ENCODE results near the gene CHRNB4. TPM values are rescaled to one million over a fixed set of nuclear protein-coding genes. Genes with fewer than 3 reads are reported as not detected.

CHRNB4 gene
- total RNA-seq, 4 donors from 2014 or later, result not detected

DNA sequence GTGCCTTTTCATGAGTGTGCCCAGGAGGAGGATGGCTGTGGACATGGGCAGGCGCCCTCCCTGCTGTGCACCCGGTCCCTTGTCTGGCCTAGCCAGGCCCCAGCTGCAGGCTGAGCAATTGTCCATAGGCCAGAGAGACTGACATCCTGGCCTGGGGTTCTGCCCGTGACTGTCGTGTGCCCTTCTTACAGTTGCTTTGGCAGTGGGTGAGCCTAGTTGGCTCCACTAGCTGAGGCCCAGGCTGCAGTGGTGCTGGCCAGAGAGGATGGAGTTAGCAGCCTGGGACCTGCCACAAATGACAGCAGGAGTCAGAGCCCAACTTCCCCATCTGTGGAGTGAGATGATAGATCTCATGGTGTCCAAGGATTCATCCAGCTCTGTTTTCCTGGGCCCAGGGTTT lies 9.0 kb upstream of the CHRNB4 start:
- DNase-seq (ENCODE audit: low spot score in 2 of 2), result no peak
- Histone ChIP-seq H3K4me3 (no peak overlapping the region), H3K9me3 (no peaks in the 10 kb centered on the region), H3K27ac (no peak overlapping the region), H3K27me3 (no peaks in the 10 kb centered on the region), H3K4me1 (no peaks in the 10 kb centered on the region), H3K36me3 (no peaks in the 10 kb centered on the region)
- 75 to 76% methylated on average over 4 of the region's 4 CpGs for WGBS, 2 donors
- TF ChIP-seq POLR2A (IDR thresholded peaks at IDR 0.05) (no peak), EP300 (IDR thresholded peaks at IDR 0.05) (no peak)
- TF ChIP-seq, protein P1, sequence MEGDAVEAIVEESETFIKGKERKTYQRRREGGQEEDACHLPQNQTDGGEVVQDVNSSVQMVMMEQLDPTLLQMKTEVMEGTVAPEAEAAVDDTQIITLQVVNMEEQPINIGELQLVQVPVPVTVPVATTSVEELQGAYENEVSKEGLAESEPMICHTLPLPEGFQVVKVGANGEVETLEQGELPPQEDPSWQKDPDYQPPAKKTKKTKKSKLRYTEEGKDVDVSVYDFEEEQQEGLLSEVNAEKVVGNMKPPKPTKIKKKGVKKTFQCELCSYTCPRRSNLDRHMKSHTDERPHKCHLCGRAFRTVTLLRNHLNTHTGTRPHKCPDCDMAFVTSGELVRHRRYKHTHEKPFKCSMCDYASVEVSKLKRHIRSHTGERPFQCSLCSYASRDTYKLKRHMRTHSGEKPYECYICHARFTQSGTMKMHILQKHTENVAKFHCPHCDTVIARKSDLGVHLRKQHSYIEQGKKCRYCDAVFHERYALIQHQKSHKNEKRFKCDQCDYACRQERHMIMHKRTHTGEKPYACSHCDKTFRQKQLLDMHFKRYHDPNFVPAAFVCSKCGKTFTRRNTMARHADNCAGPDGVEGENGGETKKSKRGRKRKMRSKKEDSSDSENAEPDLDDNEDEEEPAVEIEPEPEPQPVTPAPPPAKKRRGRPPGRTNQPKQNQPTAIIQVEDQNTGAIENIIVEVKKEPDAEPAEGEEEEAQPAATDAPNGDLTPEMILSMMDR (IDR thresholded peaks at IDR 0.05), result no peak

DNA sequence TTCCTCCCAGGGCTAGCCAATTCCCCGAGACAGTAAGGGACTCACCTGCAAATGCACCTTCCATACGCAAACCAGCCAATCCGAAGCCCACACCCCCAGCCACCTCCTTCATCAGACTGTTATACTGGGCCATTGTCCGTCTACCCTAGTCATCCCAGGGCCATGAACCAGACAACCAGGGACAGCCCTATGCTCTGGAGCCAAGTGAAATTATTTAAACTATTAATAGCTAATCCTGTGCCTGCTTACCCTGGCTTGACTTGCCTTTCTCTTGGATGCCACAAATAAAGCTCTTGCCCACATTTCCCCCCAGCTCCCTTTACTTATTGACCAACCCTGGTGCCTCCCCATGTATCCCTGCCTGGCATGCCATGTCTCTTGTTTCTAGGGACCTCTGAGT lies 4.0 kb upstream of the CHRNB4 start:
- Histone ChIP-seq H3K4me3 (no peak overlapping the region), H3K9me3 (no peaks in the 10 kb centered on the region), H3K4me1 (peaks cover 0 to 13% (median 9%) of the 10 kb centered on the region in 4 donors), H3K27ac (no peak overlapping the region), H3K27me3 (peaks cover 0 to 18% of the 10 kb centered on the region in 2 donors), H3K36me3 (no peaks in the 10 kb centered on the region)
- WGBS, 2 donors, result 94 to 95% methylated on average over 4 of the region's 4 CpGs
- DNase-seq (ENCODE audit: low spot score in 2 of 2), result no peak
- TF ChIP-seq POLR2A (IDR thresholded peaks at IDR 0.05), result no peak
- TF ChIP-seq EP300 (IDR thresholded peaks at IDR 0.05), result no peak

DNA sequence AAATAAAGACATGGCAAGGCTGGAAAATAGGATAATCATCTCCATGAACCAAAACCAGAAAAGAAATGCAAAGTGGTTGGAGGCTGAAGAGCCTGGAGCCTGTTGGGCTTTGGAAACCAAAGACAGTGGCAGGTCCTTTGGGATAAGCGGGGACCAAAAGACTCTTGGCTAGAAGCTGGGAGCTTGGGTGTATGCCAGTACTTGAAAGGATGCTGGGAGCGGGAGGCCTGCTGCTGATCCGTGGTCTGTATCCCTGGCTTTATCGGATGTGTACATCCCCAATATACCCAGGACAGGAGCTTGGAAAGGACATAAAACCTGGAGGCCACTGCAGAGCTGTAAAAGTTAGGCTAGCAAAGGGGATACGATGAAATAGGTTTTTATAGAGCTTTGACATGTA lies 1.3 kb upstream of the CHRNB4 start:
- WGBS, 2 donors, result 57 to 66% methylated on average over 5 of the region's 5 CpGs
- H3K4me1 ChIP-seq, result peaks cover 0 to 13% (median 9%) of the 10 kb centered on the region in 4 donors

DNA sequence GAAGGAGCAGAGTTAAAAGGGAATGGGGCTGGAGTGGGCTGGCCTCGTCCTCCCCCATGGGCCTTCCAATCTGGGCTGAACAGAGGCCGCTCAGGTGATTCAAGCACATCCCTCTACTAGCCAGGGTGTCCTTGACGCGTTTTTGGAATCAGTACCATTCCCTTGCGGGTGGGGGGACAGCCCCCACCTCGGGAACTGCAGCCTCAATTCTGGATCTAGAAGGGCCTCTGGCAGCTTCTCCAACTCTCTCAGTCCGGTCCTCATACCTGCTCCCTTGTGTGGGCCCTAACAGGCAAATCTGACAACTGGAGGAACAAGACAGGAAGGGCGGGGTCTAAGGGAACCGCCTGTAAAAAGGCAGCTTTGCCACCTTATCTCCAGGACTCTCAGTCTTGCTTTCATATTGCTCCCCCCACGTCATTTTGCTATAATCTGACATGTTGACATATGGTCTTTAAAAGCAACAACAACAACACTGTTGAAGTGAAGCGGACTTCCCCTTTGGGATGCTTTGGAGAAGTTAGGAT lies 802 bp upstream of the CHRNB4 start:
- H3K27me3 ChIP-seq, result peaks cover 0 to 31% of the 10 kb centered on the region in 2 donors
- no peak overlapping the region for H3K4me3 ChIP-seq
- H3K36me3 ChIP-seq, result no peaks in the 10 kb centered on the region
- 69 to 75% methylated on average over 11 of the region's 11 CpGs for WGBS, 2 donors
- no peak overlapping the region for H3K27ac ChIP-seq
- peaks cover 0 to 13% (median 9%) of the 10 kb centered on the region in 4 donors for H3K4me1 ChIP-seq
- H3K9me3 ChIP-seq, result no peaks in the 10 kb centered on the region
- TF ChIP-seq EP300 (IDR thresholded peaks at IDR 0.05) (no peak), POLR2A (IDR thresholded peaks at IDR 0.05) (no peak)
- TF ChIP-seq, protein P1 (IDR thresholded peaks at IDR 0.05), result no peak
- DNase-seq (ENCODE audit: low spot score in 2 of 2), result no peak

More for the DNA sequence above, 1.3 kb upstream of the CHRNB4 start:
- Histone ChIP-seq H3K27me3 (peaks cover 0 to 31% of the 10 kb centered on the region in 2 donors), H3K9me3 (no peaks in the 10 kb centered on the region), H3K4me3 (no peak overlapping the region), H3K36me3 (no peaks in the 10 kb centered on the region), H3K27ac (no peak overlapping the region)
- no peak for DNase-seq (ENCODE audit: low spot score in 2 of 2)
- TF ChIP-seq POLR2A (IDR thresholded peaks at IDR 0.05), result no peak
- TF ChIP-seq EP300 (IDR thresholded peaks at IDR 0.05), result no peak
- TF ChIP-seq, protein P1 (IDR thresholded peaks at IDR 0.05), result no peak

DNA sequence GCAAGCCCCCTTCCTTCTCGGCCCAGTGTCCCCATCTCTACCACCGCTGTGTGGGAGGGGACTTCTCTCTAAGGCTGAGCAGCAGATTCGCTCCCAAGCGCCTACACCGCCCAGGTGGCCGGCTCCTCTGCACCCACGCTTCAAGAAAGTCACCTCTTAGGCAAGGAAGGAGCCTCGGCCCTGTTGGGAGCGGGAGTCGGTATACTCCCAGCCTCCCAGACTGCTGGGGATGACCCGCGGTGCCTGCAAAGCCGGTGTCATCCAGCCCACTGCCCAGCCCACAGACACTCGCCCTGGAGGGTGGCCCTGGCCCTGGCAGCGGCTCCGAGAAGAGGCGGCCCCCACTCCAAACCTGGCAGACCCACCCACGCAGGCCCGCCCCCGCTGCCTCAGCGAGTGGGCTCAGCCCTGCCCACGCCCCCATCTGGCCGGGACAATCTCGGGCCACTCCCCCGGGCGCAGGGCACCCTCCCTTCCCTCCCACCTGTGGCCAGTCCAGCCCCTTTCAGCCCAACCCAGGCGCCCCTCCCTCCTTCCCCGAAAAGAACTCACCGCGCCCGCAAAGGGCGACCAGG lies 396 bp downstream of the CHRNB4 start:
- Histone ChIP-seq H3K27me3 (peaks cover 0 to 31% of the 10 kb centered on the region in 2 donors), H3K27ac (no peak overlapping the region), H3K4me3 (peak overlapping the region in 3 of 4 donors; percentile 27 to 55 (median 43)), H3K4me1 (peaks cover 0 to 13% (median 9%) of the 10 kb centered on the region in 4 donors), H3K36me3 (no peaks in the 10 kb centered on the region), H3K9me3 (no peaks in the 10 kb centered on the region)
- DNase-seq (ENCODE audit: low spot score in 2 of 2), result no peak
- TF ChIP-seq, protein P1 (IDR thresholded peaks at IDR 0.05), result no peak
- TF ChIP-seq EP300 (IDR thresholded peaks at IDR 0.05), result no peak
- no peak for TF ChIP-seq POLR2A (IDR thresholded peaks at IDR 0.05)
- WGBS, 2 donors, result 19 to 23% methylated on average over 20 to 25 of the region's 32 CpGs
